MCF 10A (cell line): ENCODE measurements around the gene SYNDIG1L. TPM values are rescaled to one million over a fixed set of nuclear protein-coding genes. Genes with fewer than 3 reads are reported as not detected.

Experiments
- BruUV-seq: library from RNA; stranded (reverse); fragments of 400-500 nt; replicated peaks from 2 replicates; lab custom pipeline; 2021; lab: Mats Ljungman, UMichigan
- CTCF ChIA-PET: fragments of 300-600 bp; sonication (Branson Sonifier 250); formaldehyde crosslinking; extraction: SDS; loops from one replicate; lab custom pipeline; 2021; ENCODE audit warnings: antibody characterized with exemption, inconsistent platforms; lab: Yijun Ruan, JAX
- POLR2A ChIA-PET: fragments of 300-600, 350-650 bp; sonication (Branson Sonifier 250); formaldehyde crosslinking; extraction: SDS; loops from one replicate; lab custom pipeline; 2020; ENCODE audit warnings: antibody characterized with exemption, inconsistent platforms; lab: Yijun Ruan, JAX
- DNase-seq: peaks from one replicate; pipeline ENCODE4 v3.0.0-alpha.2; 2018; ENCODE audit not compliant: unreplicated experiment
- H3K27ac Mint-ChIP-seq: one replicate; pipeline ENCODE4 v1.8.0; 2022; ENCODE audit warnings: mild to moderate bottlenecking, low read depth, mixed read lengths; ENCODE audit not compliant: unreplicated experiment
- H3K27me3 Mint-ChIP-seq: one replicate; pipeline ENCODE4 v1.8.0; 2022; ENCODE audit warnings: mixed read lengths; ENCODE audit not compliant: insufficient read depth, unreplicated experiment
- H3K36me3 Mint-ChIP-seq: one replicate; pipeline ENCODE4 v1.8.0; 2022; ENCODE audit warnings: mild to moderate bottlenecking, moderate library complexity, mixed read lengths; ENCODE audit not compliant: insufficient read depth, unreplicated experiment
- H3K4me1 Mint-ChIP-seq: one replicate; pipeline ENCODE4 v1.8.0; 2022; ENCODE audit warnings: mixed read lengths; ENCODE audit not compliant: insufficient read depth, unreplicated experiment
- H3K4me3 Mint-ChIP-seq: one replicate; pipeline ENCODE4 v1.8.0; 2022; ENCODE audit warnings: mild to moderate bottlenecking, moderate library complexity, mixed read lengths; ENCODE audit not compliant: unreplicated experiment
- H3K9me3 Mint-ChIP-seq: one replicate; pipeline ENCODE4 v1.8.0; 2022; ENCODE audit warnings: mixed read lengths; ENCODE audit not compliant: unreplicated experiment
- intact Hi-C: fragments of 100-400 bp; cut with micrococcal nuclease; formaldehyde crosslinking; loops from 2 replicates; pipeline ENCODE4 v1.14.1; 2022
- total RNA-seq: library from RNA; stranded (reverse); gene quantifications from 2 replicates; pipeline ENCODE4 v1.2.3, GENCODE V29; 2022
- TF ChIP-seq, protein P1 (sequence below): fragments of 200-600 bp; IDR thresholded peaks from one replicate; pipeline ENCODE4 v1.8.0; 2022; ENCODE audit warnings: antibody characterized with exemption, mild to moderate bottlenecking; ENCODE audit not compliant: unreplicated experiment

Gene SYNDIG1L
- total RNA-seq, 1 experiment from 2014 or later = not detected

DNA sequence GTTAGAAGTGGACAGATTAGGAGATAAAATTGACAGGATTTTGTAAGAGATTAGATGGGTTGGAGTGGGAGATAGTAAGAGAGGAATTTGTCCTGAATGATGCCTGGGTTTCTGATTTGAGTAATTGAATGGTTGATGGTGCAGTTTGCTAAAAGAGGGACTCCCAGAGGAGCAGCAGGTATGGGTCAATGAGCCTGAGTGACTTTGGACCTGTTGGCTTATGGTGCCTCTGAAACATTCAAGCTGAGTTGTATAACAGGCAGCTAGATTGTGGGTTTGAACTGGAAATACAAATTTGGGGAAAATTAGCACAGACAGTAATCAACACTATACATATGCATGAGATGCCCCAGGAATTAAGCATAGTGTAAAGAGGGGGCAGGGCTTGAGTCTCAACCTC is 16.7 kb upstream of the SYNDIG1L start:
- no TSS peak for BruUV-seq

DNA sequence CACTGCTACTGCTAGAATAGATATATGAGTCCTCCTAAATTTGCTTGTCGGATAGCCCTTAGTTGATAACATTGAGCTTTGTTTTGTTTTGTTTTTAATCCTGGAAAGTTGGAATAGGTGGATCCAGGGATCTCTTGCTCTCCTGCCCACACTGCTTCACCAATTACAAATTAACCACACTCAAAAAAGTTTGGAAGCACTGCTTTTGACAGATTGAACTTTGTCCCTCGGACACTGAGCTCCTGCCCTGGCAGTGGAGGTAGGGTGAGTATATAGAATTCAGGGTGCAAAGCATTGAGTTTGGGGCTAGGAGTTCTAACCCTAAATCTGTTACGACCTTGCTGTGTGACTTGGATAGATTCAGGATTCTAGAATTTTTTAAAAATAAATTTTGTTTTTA is 15.1 kb upstream of the SYNDIG1L start:
- Mint-ChIP-seq H3K9me3 (no peaks in the 10 kb centered on the region), H3K36me3 (no peaks in the 10 kb centered on the region), H3K27me3 (peaks cover 55% of the 10 kb centered on the region), H3K4me3 (no peak overlapping the region), H3K4me1 (no peaks in the 10 kb centered on the region), H3K27ac (no peak overlapping the region)
- CTCF ChIA-PET = interaction anchor here (0.6 to 0.7 kb wide), 2 partner anchors 18 to 1181 kb away, joined by 3 read pairs; no protein-coding TSS in a partner anchor
- TF ChIP-seq, protein P1, sequence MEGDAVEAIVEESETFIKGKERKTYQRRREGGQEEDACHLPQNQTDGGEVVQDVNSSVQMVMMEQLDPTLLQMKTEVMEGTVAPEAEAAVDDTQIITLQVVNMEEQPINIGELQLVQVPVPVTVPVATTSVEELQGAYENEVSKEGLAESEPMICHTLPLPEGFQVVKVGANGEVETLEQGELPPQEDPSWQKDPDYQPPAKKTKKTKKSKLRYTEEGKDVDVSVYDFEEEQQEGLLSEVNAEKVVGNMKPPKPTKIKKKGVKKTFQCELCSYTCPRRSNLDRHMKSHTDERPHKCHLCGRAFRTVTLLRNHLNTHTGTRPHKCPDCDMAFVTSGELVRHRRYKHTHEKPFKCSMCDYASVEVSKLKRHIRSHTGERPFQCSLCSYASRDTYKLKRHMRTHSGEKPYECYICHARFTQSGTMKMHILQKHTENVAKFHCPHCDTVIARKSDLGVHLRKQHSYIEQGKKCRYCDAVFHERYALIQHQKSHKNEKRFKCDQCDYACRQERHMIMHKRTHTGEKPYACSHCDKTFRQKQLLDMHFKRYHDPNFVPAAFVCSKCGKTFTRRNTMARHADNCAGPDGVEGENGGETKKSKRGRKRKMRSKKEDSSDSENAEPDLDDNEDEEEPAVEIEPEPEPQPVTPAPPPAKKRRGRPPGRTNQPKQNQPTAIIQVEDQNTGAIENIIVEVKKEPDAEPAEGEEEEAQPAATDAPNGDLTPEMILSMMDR = no peak
- POLR2A ChIA-PET = interaction anchor here (0.6 kb wide), 1 partner anchor 209 kb away, joined by 3 read pairs; no protein-coding TSS in a partner anchor
- BruUV-seq = no TSS peak
- intact Hi-C loops = no loop called here
- DNase-seq = no peak

More for the DNA sequence above, 16.7 kb upstream of the SYNDIG1L start:
- Mint-ChIP-seq H3K9me3 (no peaks in the 10 kb centered on the region), H3K4me1 (no peaks in the 10 kb centered on the region), H3K36me3 (no peaks in the 10 kb centered on the region), H3K27ac (no peak overlapping the region), H3K27me3 (peaks cover 45% of the 10 kb centered on the region), H3K4me3 (no peak overlapping the region)
- TF ChIP-seq, protein P1 = no peak
- ChIA-PET POLR2A (interaction anchor here (1.6 kb wide), 1 partner anchor 12 kb away, joined by 4 read pairs; no protein-coding TSS in a partner anchor), CTCF (no interaction called here)
- intact Hi-C loops = no loop called here
- DNase-seq = no peak

DNA sequence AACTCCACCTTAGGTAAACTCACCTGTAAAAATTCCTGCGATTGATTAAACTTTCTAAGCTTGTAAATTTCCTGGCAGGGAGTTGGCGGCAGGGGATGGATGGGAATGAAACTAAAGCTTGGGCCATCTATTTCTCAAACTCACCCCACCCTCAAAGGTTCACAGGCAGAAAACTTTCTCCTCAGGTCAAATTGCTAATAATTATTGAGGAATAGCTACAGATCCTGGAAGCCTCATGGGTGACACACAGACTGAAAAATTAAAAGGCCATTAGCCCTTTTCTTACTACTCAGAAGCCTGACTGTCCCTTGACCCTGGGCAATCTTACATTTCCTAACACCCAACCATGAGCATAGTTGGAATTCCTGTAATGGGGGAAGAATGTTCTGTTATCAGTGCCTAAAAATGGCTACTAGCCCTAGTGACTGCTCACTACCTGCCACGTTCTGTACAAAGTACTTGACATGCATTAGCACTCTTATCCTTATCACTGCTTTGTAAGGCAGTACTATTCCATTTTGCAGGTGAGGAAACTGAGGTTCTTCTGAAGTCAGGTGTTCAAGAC is 12.4 kb upstream of the SYNDIG1L start:
- TF ChIP-seq, protein P1 = no peak
- Mint-ChIP-seq H3K4me3 (no peak overlapping the region), H3K36me3 (no peaks in the 10 kb centered on the region), H3K9me3 (no peaks in the 10 kb centered on the region), H3K27ac (no peak overlapping the region), H3K27me3 (peaks cover 77% of the 10 kb centered on the region), H3K4me1 (no peaks in the 10 kb centered on the region)
- ChIA-PET CTCF (interaction anchor here (1.1 kb wide), 1 partner anchor 21 kb away, joined by 3 read pairs; no protein-coding TSS in a partner anchor), POLR2A (no interaction called here)
- intact Hi-C loops = no loop called here
- DNase-seq = no peak
- BruUV-seq = no TSS peak

DNA sequence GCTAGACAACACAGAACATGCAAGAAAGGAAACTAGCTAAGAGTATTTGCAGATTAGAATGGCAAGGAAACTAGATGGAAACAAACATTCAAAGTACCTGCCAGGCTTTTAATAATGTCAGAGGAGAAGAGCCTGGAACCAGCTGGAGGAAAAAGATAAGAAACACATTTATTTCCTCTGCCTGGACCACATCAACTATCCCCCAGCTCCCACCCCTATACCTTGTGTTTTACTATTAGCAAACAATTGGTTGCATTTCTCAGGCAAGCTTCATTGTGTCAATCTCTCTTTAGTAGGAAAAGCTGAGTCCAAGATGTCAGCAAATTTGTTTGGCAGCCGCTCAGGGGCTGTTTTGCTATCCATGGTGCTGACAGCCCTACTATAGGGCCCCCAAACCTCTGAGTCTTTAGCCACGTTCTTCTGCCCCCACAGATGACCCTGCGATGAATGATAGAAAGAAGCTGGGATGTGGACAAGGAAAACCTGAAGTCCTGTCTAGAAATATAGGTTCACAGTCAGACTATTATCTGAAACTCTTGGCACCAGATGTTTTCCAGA is 11.6 kb upstream of the SYNDIG1L start:
- TF ChIP-seq, protein P1 = no peak
- no TSS peak for BruUV-seq
- H3K36me3 Mint-ChIP-seq = no peaks in the 10 kb centered on the region
- no peaks in the 10 kb centered on the region for H3K4me1 Mint-ChIP-seq
- POLR2A ChIA-PET = no interaction called here
- H3K4me3 Mint-ChIP-seq = no peak overlapping the region
- no peaks in the 10 kb centered on the region for H3K9me3 Mint-ChIP-seq
- H3K27ac Mint-ChIP-seq = no peak overlapping the region
- DNase-seq = peak; percentile 21
- intact Hi-C loops = no loop called here
- H3K27me3 Mint-ChIP-seq = peaks cover 74% of the 10 kb centered on the region
- CTCF ChIA-PET = interaction anchor here (1.1 kb wide), 1 partner anchor 22 kb away, joined by 3 read pairs; no protein-coding TSS in a partner anchor
